Measurements from ENCODE around the gene MYO7A. TPM values are rescaled to one million over a fixed set of nuclear protein-coding genes. Genes with fewer than 3 reads are reported as not detected.

Gene MYO7A
- total RNA-seq, 1 donor from 2014 or later, result 0.97 TPM

GRCh38 chr11:77213029-77213579 lies 85.1 kb downstream of the MYO7A start:
- H3K36me3 ChIP-seq, result no peaks in the 10 kb centered on the region
- no peaks in the 10 kb centered on the region for H3K4me1 ChIP-seq
- H2AFZ ChIP-seq (replicated peaks), result no peak overlapping the region
- no peaks in the 10 kb centered on the region for H3K27me3 ChIP-seq
- H3K27ac ChIP-seq, result no peak overlapping the region
- H3K4me2 ChIP-seq, result no peak overlapping the region
- no peak overlapping the region for H3K9ac ChIP-seq
- Mint-ChIP-seq H3K9me3 (no peaks in the 10 kb centered on the region), H3K36me3 (no peaks in the 10 kb centered on the region), H3K4me1 (peaks cover 4% of the 10 kb centered on the region), H3K4me3 (no peak overlapping the region), H3K27me3 (ENCODE audit: insufficient read depth, low read depth) (peaks cover 9% of the 10 kb centered on the region), H3K27ac (no peak overlapping the region)
- H4K20me1 ChIP-seq (ENCODE audit: low read depth), result no peaks in the 10 kb centered on the region
- DNase-seq (ENCODE audit: low spot score), result no peak
- TF ChIP-seq CTCF (IDR thresholded peaks at IDR 0.05), result no peak
- no peaks in the 10 kb centered on the region for H3K79me2 ChIP-seq (ENCODE audit: low read depth)
- H3F3A ChIP-seq (ENCODE audit: low read depth), result no peaks in the 10 kb centered on the region
- no peaks in the 10 kb centered on the region for H3K9me3 ChIP-seq (ENCODE audit: low read depth)
- no peak overlapping the region for H3K4me3 ChIP-seq

GRCh38 chr11:77213589-77214428 lies 85.8 kb downstream of the MYO7A start:
- peaks cover 9% of the 10 kb centered on the region for H3K27me3 Mint-ChIP-seq (ENCODE audit: insufficient read depth, low read depth)
- H4K20me1 ChIP-seq (ENCODE audit: low read depth), result no peaks in the 10 kb centered on the region
- H3K36me3 Mint-ChIP-seq, result no peaks in the 10 kb centered on the region
- no peak overlapping the region for H3K9ac ChIP-seq
- H3K27ac ChIP-seq, result no peak overlapping the region
- peaks cover 4% of the 10 kb centered on the region for H3K4me1 Mint-ChIP-seq
- H3K27me3 ChIP-seq, result no peaks in the 10 kb centered on the region
- no peak overlapping the region for H3K4me2 ChIP-seq
- H3K4me3 ChIP-seq, result no peak overlapping the region
- H3K27ac Mint-ChIP-seq, result no peak overlapping the region
- TF ChIP-seq CTCF (IDR thresholded peaks at IDR 0.05) (no peak), EZH2 (IDR thresholded peaks at IDR 0.05) (no peak), EZH2phosphoT487 (IDR thresholded peaks at IDR 0.05) (no peak)
- no peak overlapping the region for H2AFZ ChIP-seq (replicated peaks)
- DNase-seq (ENCODE audit: low spot score), result no peak
- no peaks in the 10 kb centered on the region for H3K36me3 ChIP-seq
- no peaks in the 10 kb centered on the region for H3K9me3 ChIP-seq (ENCODE audit: low read depth)
- H3K9me3 Mint-ChIP-seq, result no peaks in the 10 kb centered on the region
- H3K79me2 ChIP-seq (ENCODE audit: low read depth), result no peaks in the 10 kb centered on the region
- H3K4me1 ChIP-seq, result no peaks in the 10 kb centered on the region
- H3F3A ChIP-seq (ENCODE audit: low read depth), result no peaks in the 10 kb centered on the region
- H3K4me3 Mint-ChIP-seq, result no peak overlapping the region

GRCh38 chr11:77214557-77214956 lies 86.5 kb downstream of the MYO7A start:
- H3K4me1 Mint-ChIP-seq, result peaks cover 4% of the 10 kb centered on the region
- TF ChIP-seq EZH2 (IDR thresholded peaks at IDR 0.05) (no peak), CTCF (IDR thresholded peaks at IDR 0.05) (no peak), EZH2phosphoT487 (IDR thresholded peaks at IDR 0.05) (no peak)
- no peaks in the 10 kb centered on the region for H3K9me3 Mint-ChIP-seq
- H3K27me3 Mint-ChIP-seq (ENCODE audit: insufficient read depth, low read depth), result peaks cover 9% of the 10 kb centered on the region
- Histone ChIP-seq H3K9me3 (ENCODE audit: low read depth) (no peaks in the 10 kb centered on the region), H3K27me3 (no peaks in the 10 kb centered on the region), H3K4me2 (no peak overlapping the region), H2AFZ (replicated peaks) (no peak overlapping the region), H3K36me3 (no peaks in the 10 kb centered on the region), H3K27ac (no peak overlapping the region), H4K20me1 (ENCODE audit: low read depth) (no peaks in the 10 kb centered on the region), H3K4me1 (no peaks in the 10 kb centered on the region), H3K9ac (no peak overlapping the region), H3K79me2 (ENCODE audit: low read depth) (no peaks in the 10 kb centered on the region), H3K4me3 (no peak overlapping the region), H3F3A (ENCODE audit: low read depth) (no peaks in the 10 kb centered on the region)
- H3K27ac Mint-ChIP-seq, result no peak overlapping the region
- no peaks in the 10 kb centered on the region for H3K36me3 Mint-ChIP-seq
- DNase-seq (ENCODE audit: low spot score), result no peak
- no peak overlapping the region for H3K4me3 Mint-ChIP-seq
